ENCODE results near the gene MSH2.

Gene MSH2

GRCh38 chr2:47455411-47455810, 52.5 kb downstream of the MSH2 start:
- Mint-ChIP-seq H3K4me3 (no peak overlapping the region), H3K27ac (no peak overlapping the region), H3K36me3 (ENCODE audit: low read depth) (peaks cover 88% of the 10 kb centered on the region), H3K27me3 (ENCODE audit: low read depth, poor library complexity) (peaks cover 3% of the 10 kb centered on the region), H3K4me1 (no peaks in the 10 kb centered on the region), H3K9me3 (peaks cover 4% of the 10 kb centered on the region)
- no peak for TF ChIP-seq CTCF (IDR thresholded peaks at IDR 0.05)
- no peak for DNase-seq

GRCh38 chr2:47456851-47457250, 53.9 kb downstream of the MSH2 start:
- peaks cover 4% of the 10 kb centered on the region for H3K9me3 Mint-ChIP-seq
- no peaks in the 10 kb centered on the region for H3K4me1 Mint-ChIP-seq
- no peak for DNase-seq
- no peak overlapping the region for H3K27ac Mint-ChIP-seq
- peaks cover 85% of the 10 kb centered on the region for H3K36me3 Mint-ChIP-seq (ENCODE audit: low read depth)
- peaks cover 3% of the 10 kb centered on the region for H3K27me3 Mint-ChIP-seq (ENCODE audit: low read depth, poor library complexity)
- no peak overlapping the region for H3K4me3 Mint-ChIP-seq
- TF ChIP-seq CTCF (IDR thresholded peaks at IDR 0.05) = no peak

DNA sequence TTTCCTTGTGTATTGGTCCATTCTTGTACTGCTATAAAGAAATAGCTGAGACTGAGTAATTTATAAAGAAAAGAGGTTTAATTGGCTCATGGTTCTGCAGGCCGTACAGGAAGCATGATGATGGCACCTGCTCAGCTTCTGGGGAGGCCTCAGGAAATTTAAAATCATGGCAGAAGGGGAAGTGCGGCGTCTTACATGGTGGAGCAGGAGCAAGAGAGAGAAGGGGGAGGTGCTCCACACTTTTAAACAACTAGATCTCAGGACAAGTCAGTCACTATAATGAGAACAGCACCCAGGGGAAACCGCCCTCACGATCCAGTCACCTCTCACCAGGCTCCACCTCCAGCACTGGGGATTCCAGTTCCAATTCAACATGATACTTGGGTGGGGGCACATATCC, 54.3 kb downstream of the MSH2 start:
- no peak for TF ChIP-seq CTCF (IDR thresholded peaks at IDR 0.05)
- DNase-seq = no peak
- peaks cover 3% of the 10 kb centered on the region for H3K27me3 Mint-ChIP-seq (ENCODE audit: low read depth, poor library complexity)

DNA sequence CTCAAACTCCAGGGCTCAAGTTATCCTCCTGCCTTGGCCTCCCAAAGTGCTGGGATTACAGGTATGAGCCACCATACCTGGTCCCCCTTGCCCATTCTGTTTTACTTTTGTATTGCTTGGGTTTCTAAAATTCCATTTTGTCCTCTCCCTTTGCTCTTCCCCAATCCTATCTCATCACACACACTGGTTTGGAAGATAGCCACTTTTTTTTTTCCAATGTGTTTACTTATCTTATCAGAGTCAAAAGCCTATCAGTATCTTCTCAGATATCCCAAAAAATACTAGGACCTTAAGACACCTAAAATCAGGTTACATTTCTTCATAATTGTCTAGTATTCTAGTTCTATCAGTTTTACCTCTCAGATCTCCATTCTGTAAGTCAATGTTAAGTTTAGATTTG, 56.1 kb downstream of the MSH2 start:
- Mint-ChIP-seq H3K4me1 (no peaks in the 10 kb centered on the region), H3K27ac (no peak overlapping the region), H3K4me3 (no peak overlapping the region), H3K9me3 (peaks cover 4% of the 10 kb centered on the region), H3K27me3 (ENCODE audit: low read depth, poor library complexity) (peaks cover 3% of the 10 kb centered on the region), H3K36me3 (ENCODE audit: low read depth) (peaks cover 89% of the 10 kb centered on the region)
- no peak for DNase-seq
- no peak for TF ChIP-seq CTCF (IDR thresholded peaks at IDR 0.05)

More for the DNA sequence above, 54.3 kb downstream of the MSH2 start:
- Mint-ChIP-seq H3K27ac (no peak overlapping the region), H3K4me3 (no peak overlapping the region), H3K4me1 (no peaks in the 10 kb centered on the region), H3K36me3 (ENCODE audit: low read depth) (peaks cover 88% of the 10 kb centered on the region), H3K9me3 (peaks cover 4% of the 10 kb centered on the region)

DNA sequence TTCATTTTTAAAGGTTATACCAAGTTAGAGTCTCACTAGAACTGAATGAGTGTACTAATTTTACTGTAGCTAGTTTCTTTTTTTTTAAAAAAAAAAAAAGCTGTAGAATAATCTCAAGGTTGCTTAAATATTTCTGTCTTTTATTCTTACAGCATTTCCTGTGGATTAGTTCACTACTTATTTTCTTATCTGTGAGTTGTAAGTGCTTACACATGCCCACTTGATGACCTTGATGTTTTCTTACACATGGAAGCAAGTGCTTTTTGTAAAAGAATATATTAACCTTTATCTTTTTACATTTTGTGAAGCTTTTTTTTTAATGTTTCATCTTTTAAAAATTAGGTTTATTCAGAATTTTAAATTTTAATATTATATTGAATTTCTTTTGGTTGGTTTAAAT, 57.8 kb downstream of the MSH2 start:
- Mint-ChIP-seq H3K9me3 (no peaks in the 10 kb centered on the region), H3K4me1 (no peaks in the 10 kb centered on the region), H3K36me3 (ENCODE audit: low read depth) (peaks cover 89% of the 10 kb centered on the region), H3K27me3 (ENCODE audit: low read depth, poor library complexity) (peaks cover 3% of the 10 kb centered on the region), H3K27ac (no peak overlapping the region), H3K4me3 (no peak overlapping the region)
- DNase-seq = no peak
- no peak for TF ChIP-seq CTCF (IDR thresholded peaks at IDR 0.05)

- H3K27ac Mint-ChIP-seq = no peak overlapping the region
- no peak overlapping the region for H3K4me3 Mint-ChIP-seq
- H3K9me3 Mint-ChIP-seq = no peaks in the 10 kb centered on the region
- DNase-seq = no peak
- no peaks in the 10 kb centered on the region for H3K4me1 Mint-ChIP-seq
- H3K27me3 Mint-ChIP-seq (ENCODE audit: low read depth, poor library complexity) = no peaks in the 10 kb centered on the region
- TF ChIP-seq CTCF (IDR thresholded peaks at IDR 0.05) = no peak
- peaks cover 68% of the 10 kb centered on the region for H3K36me3 Mint-ChIP-seq (ENCODE audit: low read depth)
These were observed 68.6 kb downstream of the MSH2 start for GRCh38 chr2:47471429-47472116.
